ES-I3 (cell line): ENCODE measurements around the gene CEL.
"Not testable (repeated sequence)": the region's sequence is repeated elsewhere in the genome, so short reads cannot be mapped to it uniquely, and the experiment has no call there.

Experiments used
- H3K36me3 ChIP-seq: 2 replicates; pipeline ENCODE4 v1.6.1; 2013; ENCODE audit warnings: mild to moderate bottlenecking, low read length, control low read depth, moderate library complexity; ENCODE audit not compliant: insufficient read depth
- H3K4me1 ChIP-seq: 2 replicates; pipeline ENCODE4 v1.6.1; 2013; ENCODE audit warnings: mild to moderate bottlenecking, control low read depth, low read length; ENCODE audit not compliant: insufficient read depth
- H3K9ac ChIP-seq: 2 replicates; pipeline ENCODE4 v1.6.1; 2013; ENCODE audit warnings: low read depth, mild to moderate bottlenecking, low read length, moderate library complexity
- H3K9me3 ChIP-seq: 2 replicates; pipeline ENCODE4 v1.6.1; 2013; ENCODE audit warnings: mild to moderate bottlenecking, low read length, moderate library complexity; ENCODE audit not compliant: control insufficient read depth, insufficient read depth

Gene CEL

GRCh38 chr9:133054194-133054890, 7.4 kb upstream of the CEL start:
- Histone ChIP-seq H3K4me1 (peaks cover 6% of the 10 kb centered on the region), H3K9ac (no peak overlapping the region), H3K9me3 (no peaks in the 10 kb centered on the region), H3K36me3 (peaks cover 26% of the 10 kb centered on the region)

- Histone ChIP-seq H3K9ac (no peak overlapping the region), H3K36me3 (peaks cover 24% of the 10 kb centered on the region), H3K9me3 (no peaks in the 10 kb centered on the region), H3K4me1 (peaks cover 11% of the 10 kb centered on the region)
Measured at GRCh38 chr9:133054966-133055365, 6.8 kb upstream of the CEL start.

- peaks cover 22% of the 10 kb centered on the region for H3K36me3 ChIP-seq
- peaks cover 15% of the 10 kb centered on the region for H3K4me1 ChIP-seq
- H3K9ac ChIP-seq, result no peak overlapping the region
- H3K9me3 ChIP-seq, result no peaks in the 10 kb centered on the region
Measured at GRCh38 chr9:133055788-133056420, 5.9 kb upstream of the CEL start.

GRCh38 chr9:133056533-133056932, 5.2 kb upstream of the CEL start:
- Histone ChIP-seq H3K36me3 (peaks cover 20% of the 10 kb centered on the region), H3K9me3 (no peaks in the 10 kb centered on the region), H3K9ac (no peak overlapping the region), H3K4me1 (peaks cover 21% of the 10 kb centered on the region)

GRCh38 chr9:133057006-133057405, 4.8 kb upstream of the CEL start:
- peaks cover 20% of the 10 kb centered on the region for H3K36me3 ChIP-seq
- H3K9me3 ChIP-seq, result no peaks in the 10 kb centered on the region
- no peak overlapping the region for H3K9ac ChIP-seq
- H3K4me1 ChIP-seq, result peaks cover 22% of the 10 kb centered on the region

GRCh38 chr9:133057553-133057952, 4.2 kb upstream of the CEL start:
- Histone ChIP-seq H3K4me1 (peaks cover 22% of the 10 kb centered on the region), H3K9ac (no peak overlapping the region), H3K36me3 (peaks cover 20% of the 10 kb centered on the region), H3K9me3 (no peaks in the 10 kb centered on the region)

GRCh38 chr9:133058071-133058470, 3.7 kb upstream of the CEL start:
- H3K4me1 ChIP-seq, result peaks cover 22% of the 10 kb centered on the region
- H3K9me3 ChIP-seq, result no peaks in the 10 kb centered on the region
- H3K9ac ChIP-seq, result no peak overlapping the region
- peaks cover 19% of the 10 kb centered on the region for H3K36me3 ChIP-seq

- Histone ChIP-seq H3K36me3 (peaks cover 14% of the 10 kb centered on the region), H3K9me3 (no peaks in the 10 kb centered on the region), H3K9ac (no peak overlapping the region), H3K4me1 (peaks cover 22% of the 10 kb centered on the region)
Measured at GRCh38 chr9:133058550-133059320, 3.0 kb upstream of the CEL start.

GRCh38 chr9:133059623-133060022, 2.2 kb upstream of the CEL start:
- Histone ChIP-seq H3K9me3 (no peaks in the 10 kb centered on the region), H3K4me1 (peaks cover 22% of the 10 kb centered on the region), H3K36me3 (peaks cover 12% of the 10 kb centered on the region; the same call in 1 of the 2 replicates), H3K9ac (no peak overlapping the region)

GRCh38 chr9:133060417-133060841, 1.4 kb upstream of the CEL start:
- H3K36me3 ChIP-seq, result peaks cover 10% of the 10 kb centered on the region; the same call in 1 of the 2 replicates
- no peak overlapping the region for H3K9ac ChIP-seq
- H3K9me3 ChIP-seq, result no peaks in the 10 kb centered on the region
- peaks cover 22% of the 10 kb centered on the region for H3K4me1 ChIP-seq

GRCh38 chr9:133061019-133061763, 590 bp upstream of the CEL start:
- not testable (repeated sequence) for H3K9ac ChIP-seq
- H3K4me1 ChIP-seq, result peaks cover 22% of the 10 kb centered on the region

GRCh38 chr9:133062569-133062968, 788 bp downstream of the CEL start:
- not testable (repeated sequence) for H3K9ac ChIP-seq, H3K36me3 ChIP-seq, H3K9me3 ChIP-seq
- H3K4me1 ChIP-seq, result peaks cover 22% of the 10 kb centered on the region

More at GRCh38 chr9:133061019-133061763, 590 bp upstream of the CEL start:
- H3K9me3 ChIP-seq, H3K36me3 ChIP-seq: not testable (repeated sequence)

- H3K36me3 ChIP-seq, result no peaks in the 10 kb centered on the region
- no peak overlapping the region for H3K9ac ChIP-seq
- H3K4me1 ChIP-seq, result peaks cover 22% of the 10 kb centered on the region
- H3K9me3 ChIP-seq, result no peaks in the 10 kb centered on the region
Measured at GRCh38 chr9:133063159-133063499, 1.3 kb downstream of the CEL start.

- Histone ChIP-seq H3K36me3 (no peaks in the 10 kb centered on the region), H3K9me3 (no peaks in the 10 kb centered on the region), H3K4me1 (peaks cover 22% of the 10 kb centered on the region), H3K9ac (no peak overlapping the region)
Measured at GRCh38 chr9:133063500-133064231, 1.9 kb downstream of the CEL start.
